Gastrocnemius medialis (tissue), 4 donors: ENCODE results near the gene SKA2.

Source experiments
- POLR2A ChIP-seq, 2 donors: fragments of 450-650 bp; IDR thresholded peaks; one replicate each; pipeline ENCODE4 v1.6.1; 2017; ENCODE audit warnings: antibody characterized with exemption in 2 of 2, mild to moderate bottlenecking in 2 of 2, moderate library complexity in 2 of 2
- TF ChIP-seq, protein P1 (sequence below), 5 experiments: fragments of 450-650 bp in 3 of 5; fragments of 200-600 bp in 2 of 5; sonication (generic) in 2 of 5; IDR thresholded peaks in 4 of 5; conservative IDR thresholded peaks in 1 of 5; 1 replicate in 4 of 5; 2 replicates in 1 of 5; pipeline ENCODE4 v1.5.1; 2016 to 2019; ENCODE audit warnings: antibody characterized with exemption in 5 of 5, mild to moderate bottlenecking in 3 of 5, moderate library complexity in 3 of 5

DNA sequence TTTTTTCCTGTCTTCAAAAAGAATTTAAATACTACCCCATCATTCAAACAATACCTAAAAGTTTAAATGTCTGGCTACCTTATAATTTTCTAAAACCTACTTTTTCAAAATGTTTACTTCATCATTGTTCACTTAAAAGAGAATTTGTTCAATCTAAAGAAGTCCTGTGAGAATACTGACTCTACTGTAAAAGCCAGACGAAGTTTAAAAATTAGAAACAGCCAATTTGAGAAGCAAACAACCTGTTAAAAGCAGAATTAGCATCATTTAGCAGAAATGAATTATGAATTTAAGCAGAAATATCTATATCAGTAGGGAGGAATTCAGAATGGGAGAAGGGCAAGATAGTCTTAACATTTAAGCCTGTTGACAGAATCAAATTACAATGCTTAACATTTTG, 2.1 kb downstream of the SKA2 start:
- TF ChIP-seq, protein P1, sequence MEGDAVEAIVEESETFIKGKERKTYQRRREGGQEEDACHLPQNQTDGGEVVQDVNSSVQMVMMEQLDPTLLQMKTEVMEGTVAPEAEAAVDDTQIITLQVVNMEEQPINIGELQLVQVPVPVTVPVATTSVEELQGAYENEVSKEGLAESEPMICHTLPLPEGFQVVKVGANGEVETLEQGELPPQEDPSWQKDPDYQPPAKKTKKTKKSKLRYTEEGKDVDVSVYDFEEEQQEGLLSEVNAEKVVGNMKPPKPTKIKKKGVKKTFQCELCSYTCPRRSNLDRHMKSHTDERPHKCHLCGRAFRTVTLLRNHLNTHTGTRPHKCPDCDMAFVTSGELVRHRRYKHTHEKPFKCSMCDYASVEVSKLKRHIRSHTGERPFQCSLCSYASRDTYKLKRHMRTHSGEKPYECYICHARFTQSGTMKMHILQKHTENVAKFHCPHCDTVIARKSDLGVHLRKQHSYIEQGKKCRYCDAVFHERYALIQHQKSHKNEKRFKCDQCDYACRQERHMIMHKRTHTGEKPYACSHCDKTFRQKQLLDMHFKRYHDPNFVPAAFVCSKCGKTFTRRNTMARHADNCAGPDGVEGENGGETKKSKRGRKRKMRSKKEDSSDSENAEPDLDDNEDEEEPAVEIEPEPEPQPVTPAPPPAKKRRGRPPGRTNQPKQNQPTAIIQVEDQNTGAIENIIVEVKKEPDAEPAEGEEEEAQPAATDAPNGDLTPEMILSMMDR (IDR thresholded peaks at IDR 0.05 in 4 of 5, conservative IDR thresholded peaks at IDR 0.05 in 1 of 5), result no peak
- TF ChIP-seq POLR2A (IDR thresholded peaks at IDR 0.05), result no peak
